Nephron progenitor cell (in vitro differentiated cells): Measurements from ENCODE around the gene TPSD1.
A peak's percentile ranks its signal among the peaks of the same experiment; 100 is the strongest.
"Not testable (repeated sequence)": the region's sequence is repeated elsewhere in the genome, so short reads cannot be mapped to it uniquely, and the experiment has no call there.

Source experiments
- DNase-seq: peaks from one replicate; pipeline ENCODE4 v3.0.0; 2021
- H3K27ac Mint-ChIP-seq: 2 replicates; pipeline ENCODE4 v1.8.0; 2021; ENCODE audit warnings: mild to moderate bottlenecking, moderate library complexity, mixed read lengths
- H3K27me3 Mint-ChIP-seq: 2 replicates; pipeline ENCODE4 v1.8.0; 2021; ENCODE audit warnings: mild to moderate bottlenecking, low read depth, mixed read lengths; ENCODE audit not compliant: poor library complexity
- H3K36me3 Mint-ChIP-seq: 2 replicates; pipeline ENCODE4 v1.8.0; 2021; ENCODE audit warnings: low read depth, mixed read lengths
- H3K4me1 Mint-ChIP-seq: 2 replicates; pipeline ENCODE4 v1.8.0; 2021; ENCODE audit warnings: mixed read lengths
- H3K4me3 Mint-ChIP-seq: 2 replicates; pipeline ENCODE4 v1.8.0; 2021; ENCODE audit warnings: mild to moderate bottlenecking, moderate library complexity, mixed read lengths
- H3K9me3 Mint-ChIP-seq: 2 replicates; pipeline ENCODE4 v1.8.0; 2021; ENCODE audit warnings: mild to moderate bottlenecking, moderate library complexity, mixed read lengths
- CTCF ChIP-seq: fragments of 200-600 bp; sonication (generic); IDR thresholded peaks from 2 replicates; pipeline ENCODE4 v1.5.0; 2021; ENCODE audit warnings: antibody characterized with exemption

The TPSD1 gene

GRCh38 chr16:1223355-1224214 lies 32.3 kb upstream of the TPSD1 start:
- H3K9me3 Mint-ChIP-seq, result no peaks in the 10 kb centered on the region
- DNase-seq, result no peak
- H3K36me3 Mint-ChIP-seq, result peaks cover 5% of the 10 kb centered on the region
- TF ChIP-seq CTCF, result no peak
- H3K27me3 Mint-ChIP-seq, result no peaks in the 10 kb centered on the region
- H3K4me3 Mint-ChIP-seq, result no peak overlapping the region
- peak overlapping the region; percentile 88 for H3K27ac Mint-ChIP-seq
- no peaks in the 10 kb centered on the region for H3K4me1 Mint-ChIP-seq

GRCh38 chr16:1224558-1224957 lies 31.3 kb upstream of the TPSD1 start:
- no peaks in the 10 kb centered on the region for H3K27me3 Mint-ChIP-seq
- no peak overlapping the region for H3K4me3 Mint-ChIP-seq
- no peak overlapping the region for H3K27ac Mint-ChIP-seq
- H3K4me1 Mint-ChIP-seq, result no peaks in the 10 kb centered on the region
- no peaks in the 10 kb centered on the region for H3K9me3 Mint-ChIP-seq
- peaks cover 5% of the 10 kb centered on the region for H3K36me3 Mint-ChIP-seq
- DNase-seq, result no peak
- no peak for TF ChIP-seq CTCF

GRCh38 chr16:1225051-1225451 lies 30.8 kb upstream of the TPSD1 start, which contains the start of gene TPSG1:
Gene TPSG1 (minus strand): TSS chr16:1225268. CDS start chr16:1225252, 16 bp downstream.
- Mint-ChIP-seq H3K9me3 (no peaks in the 10 kb centered on the region), H3K27ac (no peak within 1 kb of the TSS), H3K4me1 (no peaks in the 10 kb centered on the region), H3K4me3 (no peak within 1 kb of the TSS), H3K27me3 (no peaks in the 10 kb centered on the region), H3K36me3 (peaks cover 5% of the 10 kb centered on the region)
- no peak for TF ChIP-seq CTCF
- no peak for DNase-seq

- H3K36me3 Mint-ChIP-seq, H3K27me3 Mint-ChIP-seq, DNase-seq, H3K9me3 Mint-ChIP-seq, H3K27ac Mint-ChIP-seq, H3K4me3 Mint-ChIP-seq, H3K4me1 Mint-ChIP-seq: not testable (repeated sequence)
These were observed 30.0 kb upstream of the TPSD1 start for GRCh38 chr16:1225728-1226311.

- not testable (repeated sequence) for H3K4me3 Mint-ChIP-seq, H3K9me3 Mint-ChIP-seq, H3K4me1 Mint-ChIP-seq, H3K36me3 Mint-ChIP-seq, H3K27ac Mint-ChIP-seq, H3K27me3 Mint-ChIP-seq, DNase-seq
These were observed 29.2 kb upstream of the TPSD1 start for GRCh38 chr16:1226692-1227091.

- H3K27me3 Mint-ChIP-seq, H3K9me3 Mint-ChIP-seq, H3K4me3 Mint-ChIP-seq, H3K4me1 Mint-ChIP-seq, DNase-seq, H3K27ac Mint-ChIP-seq, H3K36me3 Mint-ChIP-seq: not testable (repeated sequence)
These were observed 27.6 kb upstream of the TPSD1 start for GRCh38 chr16:1228227-1228626.

GRCh38 chr16:1229476-1229875 lies 26.4 kb upstream of the TPSD1 start:
- H3K27ac Mint-ChIP-seq, result not testable (repeated sequence)

GRCh38 chr16:1230084-1230470 lies 25.8 kb upstream of the TPSD1 start, which contains the start of gene TPSB2:
Gene TPSB2 (minus strand): TSS chr16:1230184. CDS start chr16:1229951, 233 bp downstream.
- H3K36me3 Mint-ChIP-seq, H3K27me3 Mint-ChIP-seq, DNase-seq, H3K4me1 Mint-ChIP-seq, H3K27ac Mint-ChIP-seq, H3K4me3 Mint-ChIP-seq, H3K9me3 Mint-ChIP-seq: not testable (repeated sequence)

More at GRCh38 chr16:1229476-1229875, 26.4 kb upstream of the TPSD1 start:
- not testable (repeated sequence) for H3K4me3 Mint-ChIP-seq, H3K4me1 Mint-ChIP-seq, H3K36me3 Mint-ChIP-seq, H3K27me3 Mint-ChIP-seq, DNase-seq, H3K9me3 Mint-ChIP-seq

GRCh38 chr16:1230471-1231212 lies 25.2 kb upstream of the TPSD1 start:
- not testable (repeated sequence) for DNase-seq, H3K27ac Mint-ChIP-seq

GRCh38 chr16:1231301-1231700 lies 24.6 kb upstream of the TPSD1 start:
- H3K36me3 Mint-ChIP-seq, H3K27ac Mint-ChIP-seq, DNase-seq, H3K9me3 Mint-ChIP-seq, H3K4me1 Mint-ChIP-seq, H3K4me3 Mint-ChIP-seq, H3K27me3 Mint-ChIP-seq: not testable (repeated sequence)

More at GRCh38 chr16:1230471-1231212, 25.2 kb upstream of the TPSD1 start:
- H3K9me3 Mint-ChIP-seq, H3K4me1 Mint-ChIP-seq, H3K4me3 Mint-ChIP-seq, H3K27me3 Mint-ChIP-seq, H3K36me3 Mint-ChIP-seq: not testable (repeated sequence)
